GM19240 (cell line): ENCODE data around the gene ARHGAP12.
"Not testable (repeated sequence)": the region's sequence is repeated elsewhere in the genome, so short reads cannot be mapped to it uniquely, and the experiment has no call there.

Experiments used
- DNase-seq: peaks from one replicate; pipeline ENCODE4 v3.0.0; 2011; ENCODE audit warnings: low spot score; ENCODE audit not compliant: insufficient read length

The ARHGAP12 gene

DNA sequence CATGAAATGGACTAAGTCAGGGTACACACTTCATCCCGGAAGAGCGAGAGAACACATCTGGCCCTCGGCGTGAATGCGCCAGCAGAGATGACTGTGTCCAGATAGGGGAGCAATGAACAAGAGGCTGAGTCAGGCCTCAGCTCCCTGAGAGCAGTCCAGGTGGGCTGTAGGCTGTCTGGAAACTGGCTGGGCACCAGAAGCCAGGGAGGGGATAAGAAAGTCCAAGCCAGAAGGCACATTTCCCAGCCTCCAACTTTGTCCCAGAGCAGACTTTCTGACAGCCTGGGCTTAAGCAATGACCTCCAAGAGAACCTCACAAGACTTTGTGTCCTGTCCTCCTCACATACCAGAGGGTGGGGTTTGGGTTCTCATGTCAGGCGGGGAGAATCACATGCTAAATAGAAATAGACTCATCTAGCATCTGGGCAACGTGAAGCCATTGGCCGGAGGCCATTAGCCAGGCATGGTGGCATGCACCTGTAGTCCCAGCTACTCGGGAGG, 157.2 kb downstream of the ARHGAP12 start:
- DNase-seq, result no peak

DNA sequence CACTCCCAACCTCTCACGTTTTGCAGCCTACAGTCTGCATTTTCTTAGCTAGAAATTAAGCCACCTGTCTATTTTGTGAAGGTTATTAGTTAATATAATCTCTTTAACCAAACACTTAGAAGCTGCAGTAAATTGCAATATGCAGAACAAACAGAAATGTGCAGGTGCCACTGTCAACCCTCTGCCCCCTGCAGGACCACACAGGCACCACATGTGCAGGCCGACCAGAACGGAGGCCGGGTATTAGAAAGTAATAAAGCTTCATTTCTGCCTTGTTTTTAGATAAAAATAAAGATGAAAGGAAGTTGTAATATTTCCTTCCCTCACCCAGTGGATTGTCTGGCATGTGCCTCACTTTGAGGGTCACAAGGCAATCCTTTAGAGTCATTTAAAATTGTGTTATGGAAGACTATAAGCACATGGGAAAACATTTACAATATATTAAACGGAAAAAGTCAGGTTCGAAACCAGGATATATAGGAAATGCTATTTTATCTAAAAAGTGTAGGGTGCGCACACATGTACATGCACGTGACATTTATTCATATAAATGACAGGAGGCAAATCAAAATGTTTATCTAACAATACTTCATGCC, 158.2 kb downstream of the ARHGAP12 start:
- DNase-seq, result peak; percentile 55

DNA sequence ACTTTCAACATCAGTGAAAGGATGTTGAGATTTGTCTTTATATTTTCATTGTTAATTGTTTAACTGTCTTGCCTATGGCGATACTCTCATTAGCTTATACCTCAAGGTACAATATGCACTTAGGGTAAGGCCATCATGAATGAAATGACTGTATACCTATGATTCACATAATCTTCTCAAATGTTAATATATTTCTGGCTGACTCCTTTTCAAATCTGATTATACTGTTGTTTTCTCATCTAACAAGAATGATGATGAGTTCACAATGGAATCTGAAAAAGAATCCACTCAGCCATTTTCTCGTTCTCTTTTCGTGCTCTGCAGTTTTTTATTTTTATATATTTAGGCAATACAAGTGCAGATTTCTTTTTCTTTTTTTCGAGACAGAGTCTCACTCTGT, 159.1 kb downstream of the ARHGAP12 start:
- no peak for DNase-seq

GRCh38 chr10:31768935-31769334, 159.7 kb downstream of the ARHGAP12 start:
- DNase-seq, result not testable (repeated sequence)

DNA sequence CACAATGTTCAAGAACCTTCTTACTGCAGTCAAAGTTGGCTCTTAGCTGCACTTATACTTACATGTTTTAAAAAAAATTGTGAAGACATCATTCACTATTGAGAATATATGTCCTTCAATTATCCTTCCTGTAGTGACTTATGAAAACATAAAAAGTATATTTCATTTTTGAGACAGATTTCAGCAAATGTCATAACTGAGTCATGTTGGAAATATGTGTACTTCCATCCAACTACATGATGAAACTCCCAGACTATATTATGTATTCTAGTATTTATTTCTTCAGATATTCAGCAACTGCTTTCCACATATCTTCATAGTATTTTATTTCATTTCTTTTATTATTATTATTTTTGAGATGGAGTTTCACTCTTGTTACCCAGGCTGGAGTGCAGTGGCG, 160.2 kb downstream of the ARHGAP12 start:
- no peak for DNase-seq

GRCh38 chr10:31765541-31765940, 163.1 kb downstream of the ARHGAP12 start:
- no peak for DNase-seq

- no peak for DNase-seq
Measured at GRCh38 chr10:31762316-31762715, 166.3 kb downstream of the ARHGAP12 start.

DNA sequence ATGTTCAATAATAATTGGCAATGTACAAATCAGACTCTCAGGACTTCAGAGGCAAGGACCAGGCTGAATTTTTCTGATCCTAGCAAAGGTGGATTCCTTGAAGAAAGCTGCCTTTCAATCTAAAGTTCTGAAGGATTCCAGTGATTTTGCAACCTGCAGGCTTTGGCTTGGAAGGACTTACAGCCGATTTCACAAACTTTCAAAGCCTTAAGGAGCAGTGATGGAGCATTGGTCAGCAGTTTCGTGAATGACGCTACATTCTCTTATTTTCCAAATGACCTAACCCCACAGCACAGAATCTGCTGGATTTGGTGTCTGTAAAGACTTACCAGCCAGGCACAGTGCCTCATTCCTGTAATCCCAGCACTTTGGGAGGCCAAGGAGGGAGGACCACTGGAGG, 167.5 kb downstream of the ARHGAP12 start:
- no peak for DNase-seq

DNA sequence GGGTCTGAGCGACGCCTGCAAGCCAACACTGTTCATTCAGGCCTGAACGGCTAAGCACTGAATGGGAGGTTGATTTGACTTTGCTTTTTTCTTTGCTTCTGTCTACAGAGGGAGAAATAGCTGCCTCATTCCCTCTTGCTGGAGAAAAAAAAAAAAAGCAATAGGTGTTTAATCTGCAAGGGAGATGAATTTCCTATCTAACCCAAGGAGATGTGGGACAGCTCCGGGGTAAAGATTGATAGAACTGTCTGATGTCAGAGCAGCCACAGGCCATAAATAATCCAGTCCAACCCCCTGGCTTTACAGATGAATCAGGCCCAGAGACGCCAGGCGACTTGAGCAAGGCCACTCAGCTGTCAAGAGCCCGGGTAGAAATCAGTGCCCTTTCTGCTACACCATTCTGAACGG, 168.0 kb downstream of the ARHGAP12 start:
- no peak for DNase-seq

DNA sequence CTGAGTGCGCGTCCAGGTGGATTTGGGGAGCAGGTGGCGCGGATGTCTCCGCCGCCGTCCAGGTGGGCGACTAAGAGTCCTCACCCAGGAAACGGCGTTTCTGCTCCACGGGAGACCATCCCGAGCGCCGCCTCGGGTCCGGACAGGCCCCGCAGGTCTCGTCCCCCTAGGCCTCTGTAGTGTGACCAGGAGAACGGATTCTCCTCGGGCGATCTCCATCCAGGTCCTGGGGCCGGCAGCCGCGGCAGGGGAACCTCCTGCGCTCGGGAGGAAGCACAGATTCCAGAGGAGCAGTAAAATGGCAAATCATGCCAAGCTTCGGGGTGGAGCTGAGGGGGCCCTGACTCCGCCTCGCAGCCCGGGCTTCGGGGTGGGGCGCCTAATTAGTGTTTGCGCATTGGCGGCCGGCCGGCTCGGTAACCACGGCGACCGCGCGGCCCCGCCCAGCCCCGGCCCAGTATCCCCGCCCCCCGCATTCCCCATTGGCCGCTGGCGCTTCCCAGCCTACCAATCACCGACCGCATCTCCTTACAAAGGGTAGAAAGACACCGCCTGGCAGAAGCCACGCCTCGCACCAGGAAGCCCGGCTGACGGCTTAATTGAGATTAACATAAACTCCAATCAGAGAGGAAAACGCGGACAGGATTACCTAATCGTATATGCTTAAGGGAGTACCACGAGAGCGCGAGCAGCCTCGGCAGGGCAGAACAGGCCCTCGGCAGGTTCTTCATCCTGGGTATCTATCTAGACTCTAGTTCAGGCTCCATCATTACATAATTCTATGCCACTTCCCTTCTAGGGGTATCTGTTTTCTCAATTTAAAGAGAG, 168.6 kb downstream of the ARHGAP12 start:
- peak; percentile 98 for DNase-seq

GRCh38 chr10:31759124-31759798, 169.4 kb downstream of the ARHGAP12 start:
- peak; percentile 14 for DNase-seq

DNA sequence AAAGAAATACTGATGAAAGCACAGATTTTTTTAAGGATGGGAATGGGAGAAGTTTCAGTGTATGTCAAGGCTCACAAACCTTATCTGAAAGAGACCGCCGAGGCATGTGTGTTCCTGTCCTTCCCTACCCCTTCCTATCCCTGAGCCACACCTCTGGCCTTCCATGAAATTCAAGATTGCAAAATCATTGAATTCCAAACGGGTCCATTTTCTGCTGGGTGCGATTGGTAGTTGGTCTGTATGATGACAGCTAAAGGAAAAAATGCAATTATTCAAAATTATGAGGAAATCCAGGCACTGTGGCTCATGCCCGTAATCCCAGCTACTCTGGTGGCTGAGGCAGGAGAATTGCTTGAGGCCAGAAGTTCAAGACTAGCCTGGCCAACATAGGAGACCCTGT, 170.1 kb downstream of the ARHGAP12 start:
- no peak for DNase-seq

DNA sequence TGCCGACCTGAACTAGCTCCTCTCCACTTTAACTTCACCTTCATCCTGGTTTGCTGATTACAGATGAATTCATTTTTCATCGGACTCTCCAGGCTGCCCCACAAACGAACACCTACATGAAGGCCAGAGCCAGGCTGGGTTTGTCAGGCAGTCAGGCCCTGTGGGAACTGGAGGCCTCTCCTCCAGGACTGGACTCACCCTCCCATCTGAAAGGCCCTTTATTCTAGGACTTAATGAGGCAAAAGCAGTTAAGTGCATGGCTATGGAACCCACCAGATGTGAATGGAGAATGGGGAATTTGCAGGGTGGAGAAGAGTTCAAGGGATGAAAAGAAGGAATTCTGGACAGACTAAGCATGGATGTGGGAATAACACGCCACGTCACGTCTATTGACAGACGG, 170.8 kb downstream of the ARHGAP12 start:
- no peak for DNase-seq

DNA sequence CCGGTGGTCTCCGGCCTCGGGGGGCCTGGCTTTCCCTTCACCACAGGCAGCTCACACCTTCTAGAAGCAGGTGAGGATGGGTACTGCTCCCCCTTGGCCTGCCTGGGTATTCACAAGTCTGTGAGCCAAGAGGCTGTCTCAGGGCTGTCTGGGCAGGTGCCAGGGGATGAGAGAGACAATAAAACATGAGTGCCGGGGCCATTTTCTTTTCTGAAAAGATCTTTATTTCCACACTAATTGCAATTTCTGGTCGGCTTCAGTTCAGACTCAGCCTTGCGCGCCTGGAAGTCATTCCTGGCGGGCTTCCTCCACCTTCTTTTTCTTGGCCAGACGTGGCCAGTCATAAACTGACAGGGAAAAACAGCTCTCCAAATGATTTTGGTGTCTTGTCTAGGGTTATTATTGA, 171.2 kb downstream of the ARHGAP12 start:
- no peak for DNase-seq

- no peak for DNase-seq
Measured at GRCh38 chr10:31756729-31757110, 171.9 kb downstream of the ARHGAP12 start.

DNA sequence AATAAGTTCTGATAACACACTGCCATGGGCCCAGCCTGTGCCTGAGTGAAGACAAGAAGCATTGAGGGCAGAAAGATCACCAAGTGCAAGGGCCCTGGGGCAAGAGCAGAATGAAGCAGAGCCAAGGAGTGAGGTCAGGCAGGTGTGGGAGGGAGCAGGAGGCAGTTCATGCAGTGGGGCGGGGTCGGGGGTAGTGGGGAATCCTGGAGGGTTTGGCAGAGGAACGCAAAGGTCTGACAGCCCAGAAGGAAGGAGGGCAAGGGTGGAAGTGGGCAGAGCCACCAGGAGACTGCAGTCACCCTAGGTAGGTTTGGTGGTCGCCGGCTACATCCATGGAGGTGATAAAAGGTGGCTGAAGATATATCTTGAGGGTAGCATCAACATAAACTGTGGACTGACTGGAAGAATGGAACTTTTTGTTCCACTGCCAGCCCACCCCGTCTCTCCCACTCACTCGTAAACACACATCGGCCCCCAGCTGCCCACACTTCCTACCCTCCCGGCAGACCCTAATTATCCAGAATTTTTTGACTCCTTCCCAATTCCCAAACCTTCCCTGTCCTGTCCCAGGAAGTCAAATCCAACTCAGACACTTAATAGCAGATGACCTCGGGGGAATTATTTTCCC, 172.4 kb downstream of the ARHGAP12 start:
- DNase-seq, result no peak
